Measurements from ENCODE around the gene B3GNT3. TPM values are rescaled to one million over a fixed set of nuclear protein-coding genes. Genes with fewer than 3 reads are reported as not detected.

The B3GNT3 gene
- total RNA-seq, 1 experiment from 2014 or later, result 1.9 TPM

- Mint-ChIP-seq H3K27me3 (ENCODE audit: low read depth) (peaks cover 46% of the 10 kb centered on the region), H3K4me1 (peaks cover 20% of the 10 kb centered on the region), H3K36me3 (no peaks in the 10 kb centered on the region), H3K4me3 (no peak overlapping the region), H3K9me3 (no peaks in the 10 kb centered on the region), H3K27ac (no peak overlapping the region)
- CTCF ChIA-PET, result interaction anchor here (0.6 to 2.1 kb wide), 7 partner anchors 14 to 97 kb away, joined by 4 to 27 read pairs (median 7); partner anchors contain the start of genes CCDC124 and RPL18A
- DNase-seq (ENCODE audit: low spot score) (no peak), ATAC-seq (no peak)
- TF ChIP-seq ZNF232 (CRISPR knock-in tag; IDR thresholded peaks at IDR 0.05) (no peak), ATF2 (CRISPR knock-in tag; IDR thresholded peaks at IDR 0.05; ENCODE audit: borderline replicate concordance, low read depth) (no peak), FOXJ3 (CRISPR knock-in tag; IDR thresholded peaks at IDR 0.05; ENCODE audit: borderline replicate concordance) (no peak), ETV6 (CRISPR knock-in tag; IDR thresholded peaks at IDR 0.05) (no peak), SOX15 (CRISPR knock-in tag; IDR thresholded peaks at IDR 0.05) (no peak), ARID4B (CRISPR knock-in tag; IDR thresholded peaks at IDR 0.05; ENCODE audit: borderline replicate concordance) (no peak), ZNF219 (CRISPR knock-in tag; IDR thresholded peaks at IDR 0.05; ENCODE audit: borderline replicate concordance) (no peak), AFF4 (CRISPR knock-in tag; IDR thresholded peaks at IDR 0.05; ENCODE audit: borderline replicate concordance) (no peak), MXD4 (CRISPR knock-in tag; IDR thresholded peaks at IDR 0.05; ENCODE audit: borderline replicate concordance) (no peak), GABPB1 (CRISPR knock-in tag; IDR thresholded peaks at IDR 0.05) (no peak), ZNF512 (CRISPR knock-in tag; IDR thresholded peaks at IDR 0.05; ENCODE audit: borderline replicate concordance) (no peak), ZBTB43 (CRISPR knock-in tag; IDR thresholded peaks at IDR 0.05) (no peak), MAX (CRISPR knock-in tag; IDR thresholded peaks at IDR 0.05) (no peak), ATF3 (CRISPR knock-in tag; conservative IDR thresholded peaks at IDR 0.05) (no peak), ZNF396 (CRISPR knock-in tag; IDR thresholded peaks at IDR 0.05; ENCODE audit: borderline replicate concordance) (no peak)
- POLR2A ChIA-PET, result no interaction called here
These were observed 40.5 kb downstream of the B3GNT3 start for GRCh38 chr19:17835182-17836006.

Data from WTC11 (cell line).